HG02870 (cell line): ENCODE results near the gene ZNF562.
"Not testable (repeated sequence)": the region's sequence is repeated elsewhere in the genome, so short reads cannot be mapped to it uniquely, and the experiment has no call there.

Experiments
- ATAC-seq: cut with Tn5 transposase; IDR thresholded peaks from one replicate; pipeline ENCODE4 v1.9.1; 2021; ENCODE audit warnings: mild to moderate bottlenecking, moderate library complexity; ENCODE audit not compliant: unreplicated experiment

ZNF562 gene

GRCh38 chr19:9674663-9675357, at the start of gene ZNF562:
TSS of gene ZNF562 (minus strand) at chr19:9675100. CDS start at chr19:9660744, 14,356 bp downstream.
- ATAC-seq, result peak; percentile 89

GRCh38 chr19:9724157-9724556, 49.3 kb upstream of the ZNF562 start:
- no peak for ATAC-seq

GRCh38 chr19:9721861-9722260, 47.0 kb upstream of the ZNF562 start:
- no peak for ATAC-seq

- ATAC-seq, result no peak
Measured at GRCh38 chr19:9720541-9720940, 45.6 kb upstream of the ZNF562 start.

- no peak for ATAC-seq
Measured at GRCh38 chr19:9711815-9712214, 36.9 kb upstream of the ZNF562 start.

- no peak for ATAC-seq
Measured at GRCh38 chr19:9709305-9709704, 34.4 kb upstream of the ZNF562 start.

- no peak for ATAC-seq
Measured at GRCh38 chr19:9705836-9706235, 30.9 kb upstream of the ZNF562 start.

GRCh38 chr19:9702186-9702585, 27.3 kb upstream of the ZNF562 start:
- ATAC-seq, result no peak

- ATAC-seq, result no peak
Measured at GRCh38 chr19:9700229-9700981, 25.5 kb upstream of the ZNF562 start.

- ATAC-seq, result not testable (repeated sequence)
Measured at GRCh38 chr19:9690301-9690700, 15.4 kb upstream of the ZNF562 start.

- ATAC-seq, result not testable (repeated sequence)
Measured at GRCh38 chr19:9679996-9680395, 5.1 kb upstream of the ZNF562 start.

- ATAC-seq, result not testable (repeated sequence)
Measured at GRCh38 chr19:9675358-9675901, 530 bp upstream of the ZNF562 start.

GRCh38 chr19:9673912-9674662, 813 bp downstream of the ZNF562 start:
- no peak for ATAC-seq

GRCh38 chr19:9672893-9673292, 2.0 kb downstream of the ZNF562 start:
- ATAC-seq, result no peak

- no peak for ATAC-seq
Measured at GRCh38 chr19:9671655-9672054, 3.2 kb downstream of the ZNF562 start.

GRCh38 chr19:9668544-9668943, 6.4 kb downstream of the ZNF562 start:
- ATAC-seq, result no peak

- no peak for ATAC-seq
Measured at GRCh38 chr19:9667898-9668297, 7.0 kb downstream of the ZNF562 start.

- no peak for ATAC-seq
Measured at GRCh38 chr19:9658769-9659168, 16.1 kb downstream of the ZNF562 start.

GRCh38 chr19:9653066-9653555, 21.8 kb downstream of the ZNF562 start:
- ATAC-seq, result not testable (repeated sequence)

- ATAC-seq, result not testable (repeated sequence)
Measured at GRCh38 chr19:9651464-9651863, 23.4 kb downstream of the ZNF562 start.

GRCh38 chr19:9650345-9650744, 24.6 kb downstream of the ZNF562 start:
- no peak for ATAC-seq
